ENCODE measurements around the gene GALNT11. TPM values are rescaled to one million over a fixed set of nuclear protein-coding genes. Genes with fewer than 3 reads are reported as not detected.

The GALNT11 gene
- total RNA-seq, 1 experiment from 2014 or later: 24.1 TPM

DNA sequence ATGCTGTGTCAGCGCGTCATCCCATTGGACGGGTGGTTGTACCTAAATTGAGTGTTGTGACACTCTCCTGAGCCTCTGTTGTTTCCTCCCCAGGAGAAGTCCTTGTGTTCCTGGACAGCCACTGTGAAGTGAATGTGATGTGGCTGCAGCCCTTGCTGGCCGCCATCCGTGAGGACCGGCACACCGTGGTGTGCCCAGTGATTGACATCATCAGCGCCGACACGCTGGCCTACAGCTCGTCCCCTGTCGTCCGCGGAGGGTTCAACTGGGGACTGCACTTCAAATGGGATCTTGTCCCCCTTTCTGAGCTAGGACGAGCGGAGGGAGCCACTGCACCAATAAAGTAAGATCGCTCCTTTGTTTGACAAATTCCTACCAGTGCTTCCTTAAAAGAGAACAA, 82.5 kb downstream of the GALNT11 start:
- no peaks in the 10 kb centered on the region for H3K9me3 ChIP-seq (ENCODE audit: control insufficient read depth, low read depth, low read length)

More for the DNA sequence above, 82.5 kb downstream of the GALNT11 start:
- no peak overlapping the region for H2BK5ac ChIP-seq (ENCODE audit: insufficient read length, low read length)
- H3K79me1 ChIP-seq (ENCODE audit: insufficient read depth, low read depth, low read length, poor library complexity, severe bottlenecking): no peaks in the 10 kb centered on the region
- H3K27me3 ChIP-seq (ENCODE audit: insufficient read depth, low read length): no peaks in the 10 kb centered on the region
- no peak overlapping the region for H3K14ac ChIP-seq (ENCODE audit: insufficient read depth, low read length)
- H2BK120ac ChIP-seq (ENCODE audit: low read depth, low read length, poor library complexity, severe bottlenecking): no peak overlapping the region
- H3K23ac ChIP-seq (ENCODE audit: insufficient read length, low read depth, low read length): no peak overlapping the region
- TF ChIP-seq, protein P1, sequence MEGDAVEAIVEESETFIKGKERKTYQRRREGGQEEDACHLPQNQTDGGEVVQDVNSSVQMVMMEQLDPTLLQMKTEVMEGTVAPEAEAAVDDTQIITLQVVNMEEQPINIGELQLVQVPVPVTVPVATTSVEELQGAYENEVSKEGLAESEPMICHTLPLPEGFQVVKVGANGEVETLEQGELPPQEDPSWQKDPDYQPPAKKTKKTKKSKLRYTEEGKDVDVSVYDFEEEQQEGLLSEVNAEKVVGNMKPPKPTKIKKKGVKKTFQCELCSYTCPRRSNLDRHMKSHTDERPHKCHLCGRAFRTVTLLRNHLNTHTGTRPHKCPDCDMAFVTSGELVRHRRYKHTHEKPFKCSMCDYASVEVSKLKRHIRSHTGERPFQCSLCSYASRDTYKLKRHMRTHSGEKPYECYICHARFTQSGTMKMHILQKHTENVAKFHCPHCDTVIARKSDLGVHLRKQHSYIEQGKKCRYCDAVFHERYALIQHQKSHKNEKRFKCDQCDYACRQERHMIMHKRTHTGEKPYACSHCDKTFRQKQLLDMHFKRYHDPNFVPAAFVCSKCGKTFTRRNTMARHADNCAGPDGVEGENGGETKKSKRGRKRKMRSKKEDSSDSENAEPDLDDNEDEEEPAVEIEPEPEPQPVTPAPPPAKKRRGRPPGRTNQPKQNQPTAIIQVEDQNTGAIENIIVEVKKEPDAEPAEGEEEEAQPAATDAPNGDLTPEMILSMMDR (conservative IDR thresholded peaks at IDR 0.05): no peak
- no peak overlapping the region for H4K91ac ChIP-seq (ENCODE audit: insufficient read length, low read depth, low read length)
- H3K4me1 ChIP-seq (ENCODE audit: insufficient read depth, low read length): no peaks in the 10 kb centered on the region
- H3K27ac ChIP-seq (ENCODE audit: insufficient read length, low read depth, low read length): no peak overlapping the region
- no peak overlapping the region for H3K9ac ChIP-seq (ENCODE audit: extremely low read depth, insufficient read length, low read length)
- no peak overlapping the region for H2AK5ac ChIP-seq (ENCODE audit: insufficient read length, low read length)
- DNase-seq: no peak
- no peaks in the 10 kb centered on the region for H3K9me3 Mint-ChIP-seq
- H3K4me3 Mint-ChIP-seq: no peak overlapping the region
- H4K20me1 ChIP-seq (ENCODE audit: control insufficient read depth, insufficient read depth, insufficient read length): no peaks in the 10 kb centered on the region
- H3K18ac ChIP-seq (ENCODE audit: insufficient read length, low read depth, low read length): no peak overlapping the region
- H2BK12ac ChIP-seq (ENCODE audit: insufficient read length, low read depth, low read length): no peak overlapping the region
- H3K27ac Mint-ChIP-seq: peak overlapping the region in 1 of 3 experiments; percentile 76; a peak in 2 of 7 replicates
- no peak overlapping the region for H3T11ph ChIP-seq (ENCODE audit: low read length)
- no peak overlapping the region for H4K5ac ChIP-seq (ENCODE audit: insufficient read length, low read depth, low read length)
- peaks cover 0 to 2% of the 10 kb centered on the region in 2 experiments; a peak in 1 of 4 replicates for H3K4me1 Mint-ChIP-seq
- peaks cover 0 to 17% (median 8%) of the 10 kb centered on the region in 3 experiments; a peak in 4 of 7 replicates for H3K36me3 Mint-ChIP-seq (ENCODE audit: insufficient read depth in 1 of 3, low read depth in 3 of 3)
- H3K4ac ChIP-seq (ENCODE audit: low read depth, low read length): no peak overlapping the region
- H4K8ac ChIP-seq (replicated peaks; ENCODE audit: insufficient read length, low read depth, low read length): no peak overlapping the region
- no peaks in the 10 kb centered on the region for H3K23me2 ChIP-seq (ENCODE audit: insufficient read length, low read depth, low read length, poor library complexity, severe bottlenecking)
- no peaks in the 10 kb centered on the region for H3K79me2 ChIP-seq (ENCODE audit: insufficient read depth, low read length)
- H3K56ac ChIP-seq (ENCODE audit: insufficient read length, low read depth, low read length): no peak overlapping the region
- no peak overlapping the region for H2BK15ac ChIP-seq (ENCODE audit: low read depth, low read length)
- no CpG with 5 or more reads among the region's 17 CpGs for WGBS (ENCODE audit: extremely low coverage, insufficient read length, low lambda C conversion rate)
- H2BK20ac ChIP-seq (ENCODE audit: low read depth, low read length, poor library complexity, severe bottlenecking): no peak overlapping the region
- no peaks in the 10 kb centered on the region for H3K27me3 Mint-ChIP-seq (ENCODE audit: low read depth)
- H2AFZ ChIP-seq (ENCODE audit: low read length): no peak overlapping the region
- H3K4me2 ChIP-seq (ENCODE audit: insufficient read depth, insufficient read length, low read length): no peak overlapping the region
